GM12892 (cell line): ENCODE measurements around the gene MUL1.

Source experiments
- DNase-seq: peaks from one replicate; pipeline ENCODE4 v3.0.0; 2011; ENCODE audit not compliant: insufficient read length
- FAIRE-seq: peaks from 2 replicates; lab custom pipeline; 2011; peaks lifted over from hg19 to GRCh38; lab: Jason Lieb, UNC
- POLR2A ChIP-seq: IDR thresholded peaks from 2 replicates; pipeline ENCODE4 v1.6.1; 2011; ENCODE audit warnings: low read depth, low read length, control low read depth
- POLR2AphosphoS5 ChIP-seq: IDR thresholded peaks from 2 replicates; pipeline ENCODE4 v1.6.1; 2011; ENCODE audit warnings: low read depth, low read length, control low read depth
- TAF1 ChIP-seq: IDR thresholded peaks from 2 replicates; pipeline ENCODE4 v1.6.1; 2011; ENCODE audit warnings: low read depth, mild to moderate bottlenecking, control low read depth, low read length, borderline replicate concordance

MUL1 gene

DNA sequence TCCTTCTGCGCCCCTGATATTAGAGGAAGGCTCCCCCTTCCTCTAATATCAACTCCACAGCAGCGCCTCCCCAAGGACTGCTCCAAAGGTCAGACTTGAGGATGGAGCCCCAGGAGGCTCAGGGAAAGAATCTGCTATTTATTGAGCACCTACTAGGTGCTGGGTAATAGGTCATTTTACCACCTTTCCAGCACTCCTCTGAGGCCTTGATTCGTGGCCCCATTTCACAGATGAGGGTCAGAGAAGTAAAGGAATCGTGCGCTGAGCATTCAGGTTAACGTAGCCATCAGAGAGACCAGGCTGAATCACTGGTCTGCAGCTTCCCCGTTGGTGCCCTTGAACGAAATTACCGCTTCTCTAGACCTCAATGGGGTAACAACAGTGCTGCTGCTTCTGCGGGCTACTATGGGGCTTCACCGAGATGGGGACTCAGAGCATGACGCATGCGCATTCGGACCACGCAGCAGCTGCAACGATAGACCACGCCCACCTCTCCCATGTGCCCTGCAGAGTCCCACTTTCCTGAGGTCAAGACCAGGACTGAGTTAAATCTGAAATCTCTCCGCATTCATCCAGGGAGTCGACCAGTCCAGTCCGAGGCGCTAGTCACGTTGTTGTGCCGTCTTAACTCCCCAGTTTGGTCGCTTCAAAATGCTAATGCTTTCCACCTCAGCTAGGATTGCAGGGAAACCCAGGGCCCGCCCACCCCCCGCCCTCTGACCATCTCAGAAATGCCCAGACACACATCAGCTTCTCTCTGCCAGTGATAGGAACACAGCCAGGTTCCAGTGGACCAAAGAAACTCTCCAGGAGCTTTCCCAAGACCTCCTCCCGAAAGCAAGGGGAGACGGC lies 34.9 kb downstream of the MUL1 start:
- TF ChIP-seq POLR2AphosphoS5 = no peak
- no peak for TF ChIP-seq POLR2A
- TF ChIP-seq TAF1 = no peak
- DNase-seq = no peak
- no peak for FAIRE-seq

DNA sequence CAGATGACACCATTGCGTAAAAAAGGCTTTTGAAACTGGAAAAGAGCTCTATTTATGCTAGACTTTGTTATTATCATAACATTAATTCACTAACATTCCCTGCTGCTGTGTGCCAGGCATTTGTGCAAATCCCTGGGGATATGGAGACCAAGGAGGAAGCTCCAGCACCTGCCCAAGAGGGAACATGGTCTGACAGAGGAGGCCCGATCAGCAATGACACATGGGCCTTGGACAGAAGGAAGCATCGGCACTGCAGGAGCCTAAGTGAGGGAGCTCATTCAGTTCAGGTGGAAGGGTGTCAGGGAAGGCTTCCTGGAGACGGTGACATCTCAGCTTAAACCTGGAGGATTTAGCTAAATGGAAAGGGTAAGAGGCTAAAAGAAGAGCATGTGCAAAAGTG lies 35.8 kb downstream of the MUL1 start:
- TF ChIP-seq TAF1 = no peak
- FAIRE-seq (no peak), DNase-seq (no peak)

DNA sequence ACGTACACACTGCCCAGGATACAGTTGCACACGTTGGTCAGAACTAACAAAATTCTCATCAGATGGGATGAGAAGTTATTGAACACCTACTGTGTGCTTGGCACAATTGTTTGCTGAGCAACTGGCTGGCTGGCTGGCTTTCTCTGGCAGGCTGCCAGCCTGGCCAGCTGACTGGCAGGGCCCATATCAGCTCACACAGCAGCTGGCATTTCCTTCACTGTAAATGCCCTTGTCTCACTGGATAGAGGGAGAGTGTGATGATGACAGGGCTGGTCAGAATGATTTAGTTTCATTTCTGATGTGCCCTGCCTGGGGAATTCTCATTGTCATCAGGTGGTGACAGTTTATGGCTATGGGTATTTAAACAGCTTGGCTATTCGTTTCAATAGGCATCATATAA lies 37.8 kb downstream of the MUL1 start:
- TF ChIP-seq POLR2AphosphoS5 = no peak
- no peak for TF ChIP-seq POLR2A
- no peak for TF ChIP-seq TAF1
- FAIRE-seq (no peak), DNase-seq (no peak)

DNA sequence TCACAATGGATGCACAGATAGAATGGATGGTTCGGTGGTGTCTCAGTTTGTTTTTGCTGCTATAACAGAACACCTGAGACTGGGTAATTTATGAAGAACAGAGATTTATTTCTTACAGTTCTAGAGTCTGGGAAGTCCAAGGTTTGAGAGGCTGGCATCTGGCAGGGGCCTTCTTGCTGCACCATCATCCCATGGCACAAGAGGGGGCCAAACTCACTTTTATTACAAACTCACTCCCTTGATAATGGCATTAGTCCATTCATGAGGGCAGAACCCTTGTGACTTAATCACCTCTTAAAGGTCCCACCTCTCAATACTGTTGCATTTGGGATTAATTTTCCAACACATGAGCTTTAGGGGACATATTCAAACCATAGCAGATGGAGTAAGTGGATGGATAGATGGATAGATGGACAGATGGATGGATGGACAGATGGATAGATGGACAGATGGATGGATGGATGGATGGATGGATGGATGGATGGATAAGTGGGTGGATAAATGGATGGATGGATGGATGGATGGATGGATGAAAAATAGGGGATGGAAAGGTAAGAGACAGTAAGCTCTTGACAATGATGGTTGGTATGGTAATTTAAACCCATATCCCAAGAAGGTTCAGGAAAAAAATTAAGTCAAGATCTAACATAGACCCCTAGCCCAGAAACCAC lies 38.4 kb downstream of the MUL1 start:
- FAIRE-seq = no peak
- no peak for DNase-seq
- TF ChIP-seq POLR2A (no peak), POLR2AphosphoS5 (no peak), TAF1 (no peak)

DNA sequence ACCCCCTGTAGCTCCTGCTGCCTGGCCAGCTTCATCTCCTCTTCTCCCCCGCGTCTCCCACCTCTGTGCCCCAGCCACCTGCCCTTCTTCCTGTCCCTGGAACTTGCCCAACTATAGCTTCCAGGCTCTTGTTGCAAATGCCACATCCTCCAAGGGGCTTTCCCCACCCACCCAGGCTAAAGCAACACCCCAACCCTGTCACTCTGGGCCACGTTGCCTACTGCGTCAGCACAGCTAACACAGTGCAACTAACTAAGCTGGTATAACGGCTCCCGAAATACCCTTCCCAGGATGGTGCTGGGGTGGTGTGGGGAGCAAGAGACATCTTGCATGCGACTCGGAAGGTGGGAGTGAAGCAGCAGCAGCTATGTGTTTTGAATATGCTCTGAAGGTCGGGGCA lies 41.7 kb downstream of the MUL1 start:
- DNase-seq = no peak
- TF ChIP-seq POLR2A = no peak
- TF ChIP-seq POLR2AphosphoS5 = no peak
- TF ChIP-seq TAF1 = no peak
- FAIRE-seq = no peak

DNA sequence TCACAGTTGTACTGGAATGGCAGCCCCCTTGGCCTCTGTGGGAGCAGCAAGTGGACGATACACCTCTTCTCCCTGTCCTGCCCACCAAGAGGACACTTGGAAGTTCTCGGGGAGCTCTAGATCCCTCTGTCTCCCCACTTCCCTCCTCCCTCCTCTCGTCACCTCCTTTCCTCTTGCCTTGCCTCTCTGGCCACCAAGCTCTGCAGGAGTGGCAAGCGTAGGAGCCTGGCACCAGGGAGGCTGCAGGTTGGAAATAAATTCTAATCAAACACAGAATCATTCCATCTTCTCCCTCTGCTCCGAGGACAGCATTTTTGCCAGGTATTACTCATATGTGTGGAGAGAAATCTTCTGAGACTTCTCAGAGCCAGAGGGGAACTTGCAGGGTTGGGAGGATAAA lies 42.8 kb downstream of the MUL1 start:
- no peak for FAIRE-seq

DNA sequence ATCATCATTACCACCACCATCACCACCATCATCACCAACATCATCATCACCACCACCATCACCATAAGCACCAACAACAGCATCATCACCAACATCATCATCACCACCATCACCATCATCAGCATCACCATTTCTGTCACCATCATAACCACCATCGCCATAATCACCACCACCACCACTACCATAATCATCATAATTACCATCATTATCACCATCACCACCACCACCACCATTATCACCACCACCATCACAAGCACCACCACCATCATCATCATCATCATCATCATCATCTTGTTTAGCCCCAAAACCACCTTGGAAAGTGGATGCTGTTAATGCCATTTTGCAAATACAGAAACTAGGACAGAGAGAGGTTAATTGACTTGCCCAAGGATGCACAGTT lies 44.4 kb downstream of the MUL1 start:
- DNase-seq (no peak), FAIRE-seq (no peak)
- TF ChIP-seq TAF1 (no peak), POLR2AphosphoS5 (no peak), POLR2A (no peak)

More for the DNA sequence above, 42.8 kb downstream of the MUL1 start:
- DNase-seq = no peak
- TF ChIP-seq POLR2A (no peak), POLR2AphosphoS5 (no peak), TAF1 (no peak)

- FAIRE-seq (no peak), DNase-seq (no peak)
- TF ChIP-seq POLR2A (no peak), POLR2AphosphoS5 (no peak), TAF1 (no peak)
Observed at GRCh38 chr1:20462397-20462796, 45.6 kb downstream of the MUL1 start.

DNA sequence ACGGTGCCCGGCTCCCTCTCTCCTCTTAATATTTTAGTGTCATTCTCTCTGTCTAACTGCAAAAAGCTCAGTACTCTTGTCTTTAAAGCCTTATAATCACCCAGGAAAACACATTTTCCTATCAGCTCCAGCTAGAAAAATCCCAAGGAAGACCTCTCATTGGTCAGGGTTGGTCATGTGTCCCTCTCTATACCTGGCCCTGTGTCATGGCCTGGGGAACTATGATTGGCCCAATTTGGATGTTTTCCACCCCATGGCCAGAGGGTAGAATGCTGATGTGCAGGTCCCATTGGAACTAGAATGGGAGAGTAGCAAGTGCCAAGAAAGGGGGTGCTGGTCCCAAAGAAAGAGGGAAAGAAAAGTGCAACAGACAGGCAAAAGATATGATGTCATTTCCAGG lies 49.2 kb downstream of the MUL1 start:
- DNase-seq (no peak), FAIRE-seq (no peak)
- TF ChIP-seq POLR2A = no peak
- no peak for TF ChIP-seq TAF1
- no peak for TF ChIP-seq POLR2AphosphoS5

- DNase-seq (no peak), FAIRE-seq (peak; percentile 30)
- no peak for TF ChIP-seq POLR2A
- TF ChIP-seq TAF1 = no peak
- no peak for TF ChIP-seq POLR2AphosphoS5
Observed at GRCh38 chr1:20454004-20454403, 53.9 kb downstream of the MUL1 start.

- FAIRE-seq (no peak), DNase-seq (no peak)
- TF ChIP-seq POLR2AphosphoS5 (no peak), TAF1 (no peak), POLR2A (no peak)
Observed at GRCh38 chr1:20449735-20450311, 58.1 kb downstream of the MUL1 start.
